HG03025 (cell line): ENCODE data around the gene SLC1A1.
A peak's percentile ranks its signal among the peaks of the same experiment; 100 is the strongest.
"Not testable (repeated sequence)": the region's sequence is repeated elsewhere in the genome, so short reads cannot be mapped to it uniquely, and the experiment has no call there.

Experiments
- ATAC-seq: cut with Tn5 transposase; IDR thresholded peaks from one replicate; pipeline ENCODE4 v1.9.1; 2021; ENCODE audit warnings: mild to moderate bottlenecking, moderate library complexity; ENCODE audit not compliant: unreplicated experiment, low FRiP score

The SLC1A1 gene

GRCh38 chr9:4504250-4504649 lies 14.0 kb downstream of the SLC1A1 start:
- no peak for ATAC-seq

GRCh38 chr9:4506490-4506889 lies 16.2 kb downstream of the SLC1A1 start:
- no peak for ATAC-seq

- ATAC-seq, result no peak
Observed at GRCh38 chr9:4507306-4508130, 17.2 kb downstream of the SLC1A1 start.

GRCh38 chr9:4508246-4508906 lies 18.1 kb downstream of the SLC1A1 start:
- ATAC-seq, result no peak

GRCh38 chr9:4508907-4509589 lies 18.8 kb downstream of the SLC1A1 start:
- no peak for ATAC-seq

- ATAC-seq, result no peak
Observed at GRCh38 chr9:4509590-4509984, 19.3 kb downstream of the SLC1A1 start.

GRCh38 chr9:4510546-4511322 lies 20.5 kb downstream of the SLC1A1 start:
- ATAC-seq, result no peak

GRCh38 chr9:4514252-4515128 lies 24.2 kb downstream of the SLC1A1 start:
- ATAC-seq, result no peak

GRCh38 chr9:4515958-4516375 lies 25.7 kb downstream of the SLC1A1 start:
- ATAC-seq, result peak; percentile 61

- no peak for ATAC-seq
Observed at GRCh38 chr9:4517274-4517673, 27.0 kb downstream of the SLC1A1 start.

GRCh38 chr9:4519604-4520003 lies 29.3 kb downstream of the SLC1A1 start:
- no peak for ATAC-seq

GRCh38 chr9:4520055-4520454 lies 29.8 kb downstream of the SLC1A1 start:
- no peak for ATAC-seq

GRCh38 chr9:4530375-4530774 lies 40.1 kb downstream of the SLC1A1 start:
- ATAC-seq, result no peak

GRCh38 chr9:4530831-4531230 lies 40.6 kb downstream of the SLC1A1 start:
- ATAC-seq, result not testable (repeated sequence)

- ATAC-seq, result not testable (repeated sequence)
Observed at GRCh38 chr9:4531355-4531754, 41.1 kb downstream of the SLC1A1 start.

GRCh38 chr9:4533881-4534280 lies 43.6 kb downstream of the SLC1A1 start:
- not testable (repeated sequence) for ATAC-seq

GRCh38 chr9:4536196-4536595 lies 45.9 kb downstream of the SLC1A1 start:
- not testable (repeated sequence) for ATAC-seq

- ATAC-seq, result no peak
Observed at GRCh38 chr9:4537581-4537980, 47.3 kb downstream of the SLC1A1 start.

- no peak for ATAC-seq
Observed at GRCh38 chr9:4538107-4538506, 47.8 kb downstream of the SLC1A1 start.

- no peak for ATAC-seq
Observed at GRCh38 chr9:4538621-4539020, 48.4 kb downstream of the SLC1A1 start.
